H1 (cell line): Measurements from ENCODE around the gene DCTN2. TPM values are rescaled to one million over a fixed set of nuclear protein-coding genes. Genes with fewer than 3 reads are reported as not detected.
A peak's percentile ranks its signal among the peaks of the same experiment; 100 is the strongest.

Source experiments
- CTCF ChIA-PET: fragments of 300-600 bp; sonication (Branson Sonifier 250); formaldehyde crosslinking; loops from one replicate; lab custom pipeline; 2021; ENCODE audit not compliant: partially characterized antibody; lab: Charles Lee
- POLR2A ChIA-PET: fragments of 300-600 bp; sonication (Branson Sonifier 250); formaldehyde crosslinking; loops from one replicate; lab custom pipeline; 2021; ENCODE audit warnings: inconsistent platforms; ENCODE audit not compliant: partially characterized antibody; lab: Charles Lee
- DNase-seq, 2 experiments: peaks; one replicate each; pipeline versions ENCODE4 v3.0.0 to v3.0.0-alpha.2; 2010 to 2022; ENCODE audit warnings: low spot score in 2 of 2, low read depth in 1 of 2, mixed read lengths in 1 of 2
- FAIRE-seq: peaks from 2 replicates; lab custom pipeline; 2011; peaks lifted over from hg19 to GRCh38; lab: Jason Lieb, UNC
- H2AFZ ChIP-seq: 2 replicates; pipeline ENCODE4 v1.8.1; 2012; ENCODE audit warnings: low read length, inconsistent platforms
- H2AK5ac ChIP-seq: 2 replicates; pipeline ENCODE4 v1.6.1; 2013; ENCODE audit warnings: low read depth, low read length
- H2BK120ac ChIP-seq: replicated peaks from 2 replicates; pipeline ENCODE3; 2013; ENCODE audit warnings: low read depth, low read length, inconsistent platforms
- H2BK12ac ChIP-seq: 2 replicates; pipeline ENCODE4 v1.6.1; 2013; ENCODE audit warnings: low read depth, low read length
- H2BK15ac ChIP-seq: 2 replicates; pipeline ENCODE4 v1.6.1; 2013; ENCODE audit warnings: low read length
- H2BK20ac ChIP-seq: 2 replicates; pipeline ENCODE4 v1.6.1; 2013; ENCODE audit warnings: low read length
- H2BK5ac ChIP-seq: 2 replicates; pipeline ENCODE4 v1.6.1; 2013; ENCODE audit warnings: low read depth, low read length
- H3K14ac ChIP-seq: 2 replicates; pipeline ENCODE4 v1.6.1; 2013; ENCODE audit warnings: inconsistent platforms; ENCODE audit not compliant: insufficient read length
- H3K18ac ChIP-seq: 2 replicates; pipeline ENCODE4 v1.6.1; 2013; ENCODE audit warnings: low read length; ENCODE audit errors: extremely low read depth
- H3K23ac ChIP-seq: 2 replicates; pipeline ENCODE4 v1.6.1; 2013; ENCODE audit warnings: inconsistent platforms; ENCODE audit not compliant: insufficient read length
- H3K23me2 ChIP-seq: 2 replicates; pipeline ENCODE4 v1.6.1; 2013; ENCODE audit warnings: low read depth, low read length
- H3K27ac ChIP-seq: 2 replicates; pipeline ENCODE4 v1.6.1; 2011; ENCODE audit warnings: low read depth, low read length, inconsistent platforms
- H3K27me3 ChIP-seq, 4 experiments: replicated peaks in 1 of 4; 1 replicate in 1 of 4; 2 replicates in 3 of 4; pipeline versions ENCODE4 v1.6.1 to v1.8.1; 2011 to 2013; ENCODE audit warnings: low read length in 3 of 4, mild to moderate bottlenecking in 3 of 4, inconsistent platforms in 2 of 4, mixed read lengths in 2 of 4, moderate library complexity in 1 of 4; ENCODE audit not compliant: control insufficient read depth in 3 of 4, insufficient read depth in 3 of 4; ENCODE audit errors: extremely low read depth in 1 of 4
- H3K36me3 ChIP-seq, 4 experiments: 2 replicates each; pipeline versions ENCODE4 v1.6.1 to v1.8.1; 2011 to 2013; ENCODE audit warnings: mild to moderate bottlenecking in 4 of 4, low read length in 3 of 4, moderate library complexity in 2 of 4, control low read depth in 1 of 4, inconsistent platforms in 1 of 4; ENCODE audit not compliant: insufficient read depth in 4 of 4, control insufficient read depth in 2 of 4
- H3K4ac ChIP-seq: replicated peaks from 2 replicates; pipeline ENCODE3; 2013; ENCODE audit warnings: low read length, low read depth, mixed read lengths, inconsistent platforms; ENCODE audit not compliant: insufficient read length
- H3K4me1 ChIP-seq, 4 experiments: replicated peaks in 1 of 4; 1 replicate in 1 of 4; 2 replicates in 3 of 4; pipeline versions ENCODE4 v1.6.1 to v1.8.1; 2011 to 2013; ENCODE audit warnings: low read length in 3 of 4, inconsistent platforms in 2 of 4, mixed read lengths in 1 of 4; ENCODE audit not compliant: insufficient read depth in 4 of 4, control insufficient read depth in 3 of 4
- H3K4me2 ChIP-seq, 2 experiments: 2 replicates each; pipeline versions ENCODE4 v1.6.1 to v1.8.1; 2011 to 2013; ENCODE audit warnings: low read depth in 2 of 2, low read length in 2 of 2, control low read depth in 1 of 2, inconsistent platforms in 1 of 2, mild to moderate bottlenecking in 1 of 2; ENCODE audit not compliant: insufficient read depth in 1 of 2
- H3K4me3 ChIP-seq, 4 experiments: fragments of 200-600, 300-600 bp in 1 of 4; sonication (generic), shearing (Covaris generic), sonication (Bioruptor Twin) in 1 of 4; 2 replicates each; pipeline versions ENCODE4 v1.5.1 to v1.8.1; 2011 to 2016; ENCODE audit warnings: low read length in 4 of 4, low read depth in 3 of 4, control low read depth in 2 of 4, inconsistent platforms in 2 of 4, mild to moderate bottlenecking in 2 of 4, mixed read lengths in 1 of 4, moderate library complexity in 1 of 4; ENCODE audit not compliant: insufficient read depth in 2 of 4; ENCODE audit errors: extremely low read depth in 1 of 4
- H3K56ac ChIP-seq: replicated peaks from 2 replicates; pipeline ENCODE3; 2013; ENCODE audit warnings: low read depth, mild to moderate bottlenecking, mixed read lengths, low read length, inconsistent platforms; ENCODE audit not compliant: insufficient read length
- H3K79me1 ChIP-seq: 2 replicates; pipeline ENCODE4 v1.6.1; 2013; ENCODE audit warnings: low read depth, low read length, control low read depth
- H3K79me2 ChIP-seq, 2 experiments: 2 replicates each; pipeline versions ENCODE4 v1.6.1 to v1.8.1; 2012 to 2013; ENCODE audit warnings: low read length in 2 of 2, mild to moderate bottlenecking in 2 of 2, inconsistent platforms in 1 of 2; ENCODE audit not compliant: insufficient read depth in 2 of 2, control insufficient read depth in 1 of 2
- H3K9ac ChIP-seq, 4 experiments: replicated peaks in 1 of 4; 1 replicate in 1 of 4; 2 replicates in 3 of 4; pipeline versions ENCODE4 v1.6.1 to v1.8.1; 2011 to 2013; ENCODE audit warnings: low read depth in 3 of 4, low read length in 3 of 4, control low read depth in 2 of 4, mild to moderate bottlenecking in 2 of 4, moderate library complexity in 2 of 4, inconsistent platforms in 1 of 4; ENCODE audit errors: extremely low read depth in 1 of 4
- H3K9me3 ChIP-seq, 2 experiments: 2 replicates each; pipeline versions ENCODE4 v1.6.1 to v1.8.1; 2012 to 2013; ENCODE audit warnings: mild to moderate bottlenecking in 2 of 2, moderate library complexity in 2 of 2, control low read depth in 1 of 2, inconsistent platforms in 1 of 2, low read depth in 1 of 2, low read length in 1 of 2, mixed read lengths in 1 of 2; ENCODE audit not compliant: insufficient read depth in 2 of 2
- H4K20me1 ChIP-seq, 2 experiments: replicated peaks in 1 of 2; 2 replicates each; pipeline versions ENCODE3 to v1.8.1; 2011 to 2013; ENCODE audit warnings: inconsistent platforms in 2 of 2, low read length in 2 of 2, mild to moderate bottlenecking in 1 of 2; ENCODE audit not compliant: insufficient read depth in 2 of 2, control insufficient read depth in 1 of 2
- H4K5ac ChIP-seq: 2 replicates; pipeline ENCODE4 v1.6.1; 2013; ENCODE audit warnings: low read length, low read depth, mixed read lengths, inconsistent platforms; ENCODE audit not compliant: insufficient read length
- H4K8ac ChIP-seq: 2 replicates; pipeline ENCODE4 v1.8.0; 2013; ENCODE audit warnings: mild to moderate bottlenecking, moderate library complexity, low read length, inconsistent platforms; ENCODE audit not compliant: insufficient read depth; ENCODE audit errors: extremely low read depth
- H4K91ac ChIP-seq: replicated peaks from 2 replicates; pipeline ENCODE3; 2013; ENCODE audit warnings: low read length, mixed read lengths, inconsistent platforms; ENCODE audit not compliant: insufficient read length
- CBX5 ChIP-seq: fragments of 300-800, 300-1000 bp; sonication (generic); IDR thresholded peaks from 2 replicates; pipeline ENCODE4 v1.7.1; 2016; ENCODE audit warnings: antibody characterized with exemption, low read length, low read depth
- CEBPB ChIP-seq: IDR thresholded peaks from 2 replicates; pipeline ENCODE4 v1.6.1; 2012; ENCODE audit warnings: low read depth, low read length
- CREB1 ChIP-seq: IDR thresholded peaks from 2 replicates; pipeline ENCODE4 v1.6.1; 2012; ENCODE audit warnings: inconsistent platforms
- GTF2F1 ChIP-seq: IDR thresholded peaks from 2 replicates; pipeline ENCODE4 v1.6.1; 2012; ENCODE audit warnings: low read depth, low read length, improper control_type of control experiment, borderline replicate concordance
- NANOG ChIP-seq: IDR thresholded peaks from 2 replicates; pipeline ENCODE4 v1.6.1; 2011; ENCODE audit warnings: low read length, low read depth, mild to moderate bottlenecking, inconsistent platforms; ENCODE audit not compliant: insufficient read depth, poor library complexity, severe bottlenecking
- NRF1 ChIP-seq: IDR thresholded peaks from 2 replicates; pipeline ENCODE4 v1.6.1; 2011; ENCODE audit warnings: mild to moderate bottlenecking, low read depth, low read length, improper control_type of control experiment
- POLR2AphosphoS5 ChIP-seq: IDR thresholded peaks from 2 replicates; pipeline ENCODE4 v1.6.1; 2011; ENCODE audit warnings: low read depth, low read length
- SIRT6 ChIP-seq: IDR thresholded peaks from one replicate; pipeline ENCODE4 v1.7.1; 2012; ENCODE audit warnings: low read length, inconsistent platforms
- SP4 ChIP-seq: IDR thresholded peaks from 2 replicates; pipeline ENCODE4 v1.6.1; 2012; ENCODE audit warnings: low read length, inconsistent platforms
- WGBS, 2 experiments: shearing (Covaris generic) in 1 of 2; methylation state at CpG; one replicate each; pipeline versions ENCODE4 v1.1.6 to v1.1.7; 2013 to 2015; ENCODE audit warnings: low lambda C conversion rate in 2 of 2, mixed read lengths in 2 of 2, inconsistent platforms in 1 of 2, low coverage in 1 of 2, missing lambda C conversion rate in 1 of 2; ENCODE audit not compliant: insufficient replicate concordance in 2 of 2, insufficient coverage in 1 of 2, insufficient read length in 1 of 2; ENCODE audit errors: extremely low coverage in 1 of 2, missing lambda C conversion rate in 1 of 2; 5-methylcytosine and 5-hydroxymethylcytosine counted together
- polyA plus RNA-seq, 7 experiments: library from polyadenylated mRNA; depleted of rRNA in 3 of 7; stranded (reverse) in 5 of 7; unstranded in 2 of 7; fragments of >200 nt in 5 of 7; fragments of 200-250 nt in 2 of 7; gene quantifications; 1 replicate in 5 of 7; 2 replicates in 1 of 7; 4 replicates in 1 of 7; pipeline versions ENCODE4 v1.2.1 to v1.2.3, GENCODE V29; 2011 to 2013; ENCODE audit warnings: missing spikeins in 2 of 7, mixed read lengths in 2 of 7
- total RNA-seq: library from RNA; stranded (reverse); fragmentation: NEBNext Ultra II Directional; extraction: Animal tissue kit (Norgen Biotek cat#: 25700); gene quantifications from 2 replicates; pipeline ENCODE4 v1.2.1, GENCODE V29; 2021
- TF ChIP-seq, protein P1 (sequence below), 3 experiments: IDR thresholded peaks; 1 replicate in 2 of 3; 2 replicates in 1 of 3; pipeline versions ENCODE4 v1.5.1 to v1.6.1; 2011; ENCODE audit warnings: low read length in 3 of 3, mild to moderate bottlenecking in 3 of 3, inconsistent platforms in 2 of 3, low read depth in 1 of 3, moderate library complexity in 1 of 3; ENCODE audit not compliant: insufficient read depth in 1 of 3; ENCODE audit errors: control extremely low read depth in 1 of 3

The DCTN2 gene
- total and polyA plus RNA-seq, 2 of the 8 experiments (the other 6 are each of a cell fraction or from before 2014, with no cell fraction given) = 90.3 to 91.9 TPM

- H3K4me1 ChIP-seq = peaks cover 4 to 20% (median 11%) of the 10 kb centered on the region in 4 experiments; a peak in 6 of 7 replicates
- no peak overlapping the region for H3K14ac ChIP-seq
- H3K36me3 ChIP-seq = no peaks in the 10 kb centered on the region; a peak in 1 of 8 replicates
- H2BK15ac ChIP-seq = no peak overlapping the region
- no peak overlapping the region for H3K4me3 ChIP-seq
- CTCF ChIA-PET = interaction anchor here (1.0 to 3.1 kb wide), 7 partner anchors 11 to 340 kb away, joined by 3 to 26 read pairs (median 3); no protein-coding TSS in a partner anchor
- H4K91ac ChIP-seq = no peak overlapping the region
- no peak overlapping the region for H3K9ac ChIP-seq
- H3K9me3 ChIP-seq = no peaks in the 10 kb centered on the region
- H4K20me1 ChIP-seq = peaks cover 7 to 9% of the 10 kb centered on the region in 2 experiments
- H3K79me2 ChIP-seq = peaks cover 0 to 34% of the 10 kb centered on the region in 2 experiments; a peak in 2 of 4 replicates
- H2BK5ac ChIP-seq = no peak overlapping the region; the same call in 1 of the 2 replicates
- no peak overlapping the region for H3K4ac ChIP-seq
- H3K18ac ChIP-seq = no peak overlapping the region
- H3K23me2 ChIP-seq = peaks cover 13% of the 10 kb centered on the region
- no peak overlapping the region for H3K56ac ChIP-seq
- no peak overlapping the region for H2BK20ac ChIP-seq
- no peak overlapping the region for H3K27ac ChIP-seq
- no peak overlapping the region for H4K5ac ChIP-seq
- H3K23ac ChIP-seq = no peak overlapping the region
- H2AK5ac ChIP-seq = no peak overlapping the region
- H3K79me1 ChIP-seq = peaks cover 10% of the 10 kb centered on the region
- H2BK12ac ChIP-seq = no peak overlapping the region
- H3K4me2 ChIP-seq = peak overlapping the region in 1 of 2 experiments; percentile 69; a peak in 1 of 4 replicates
- DNase-seq (no peak), FAIRE-seq (no peak)
- no peak overlapping the region for H2AFZ ChIP-seq
- WGBS, 2 experiments = 83% methylated on average over 7 of the region's 7 CpGs; no CpG with 5 or more reads in 1 of the 2 experiments
- peaks cover 0 to 3% (median 2%) of the 10 kb centered on the region in 4 experiments; a peak in 2 of 7 replicates for H3K27me3 ChIP-seq
- H4K8ac ChIP-seq = no peak overlapping the region
- POLR2A ChIA-PET = interaction anchor here (0.7 to 2.5 kb wide), 8 partner anchors 11 to 39 kb away, joined by 3 to 9 read pairs (median 4); partner anchors contain the start of gene DDIT3
- no peak overlapping the region for H2BK120ac ChIP-seq
- no peak for TF ChIP-seq CREB1
- TF ChIP-seq CEBPB = no peak
- TF ChIP-seq NANOG = no peak
- TF ChIP-seq POLR2AphosphoS5 = no peak
- TF ChIP-seq SIRT6 = no peak
- no peak for TF ChIP-seq NRF1
- no peak for TF ChIP-seq GTF2F1
- TF ChIP-seq SP4 = no peak
- no peak for TF ChIP-seq CBX5
- TF ChIP-seq, protein P1, sequence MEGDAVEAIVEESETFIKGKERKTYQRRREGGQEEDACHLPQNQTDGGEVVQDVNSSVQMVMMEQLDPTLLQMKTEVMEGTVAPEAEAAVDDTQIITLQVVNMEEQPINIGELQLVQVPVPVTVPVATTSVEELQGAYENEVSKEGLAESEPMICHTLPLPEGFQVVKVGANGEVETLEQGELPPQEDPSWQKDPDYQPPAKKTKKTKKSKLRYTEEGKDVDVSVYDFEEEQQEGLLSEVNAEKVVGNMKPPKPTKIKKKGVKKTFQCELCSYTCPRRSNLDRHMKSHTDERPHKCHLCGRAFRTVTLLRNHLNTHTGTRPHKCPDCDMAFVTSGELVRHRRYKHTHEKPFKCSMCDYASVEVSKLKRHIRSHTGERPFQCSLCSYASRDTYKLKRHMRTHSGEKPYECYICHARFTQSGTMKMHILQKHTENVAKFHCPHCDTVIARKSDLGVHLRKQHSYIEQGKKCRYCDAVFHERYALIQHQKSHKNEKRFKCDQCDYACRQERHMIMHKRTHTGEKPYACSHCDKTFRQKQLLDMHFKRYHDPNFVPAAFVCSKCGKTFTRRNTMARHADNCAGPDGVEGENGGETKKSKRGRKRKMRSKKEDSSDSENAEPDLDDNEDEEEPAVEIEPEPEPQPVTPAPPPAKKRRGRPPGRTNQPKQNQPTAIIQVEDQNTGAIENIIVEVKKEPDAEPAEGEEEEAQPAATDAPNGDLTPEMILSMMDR (IDR thresholded peaks at IDR 0.05; ENCODE audit: control extremely low read depth in 1 of 3, insufficient read depth in 1 of 3, low read depth in 1 of 3, low read length in 3 of 3) = no peak
These were observed 6.6 kb upstream of the DCTN2 start for GRCh38 chr12:57553343-57554202.
